Ovary (tissue), 9 donors: ENCODE data around the gene PRKD1. TPM values are rescaled to one million over a fixed set of nuclear protein-coding genes. Genes with fewer than 3 reads are reported as not detected.
A peak's percentile ranks its signal among the peaks of the same experiment; 100 is the strongest.

ENCODE experiments used
- DNase-seq, 5 donors: peaks; one replicate each; pipeline ENCODE4 v3.0.0-alpha.2; 2019 to 2020
- H3K27ac ChIP-seq, 2 donors: fragments of 200-600 bp; one replicate each; pipeline versions ENCODE4 v1.5.1 to v1.8.0; 2019 to 2022
- H3K27me3 ChIP-seq: fragments of 200-600 bp; one replicate; pipeline ENCODE4 v1.8.0; 2022
- H3K36me3 ChIP-seq: fragments of 200-600 bp; sonication (generic); one replicate; pipeline ENCODE4 v1.5.1; 2019
- H3K4me1 ChIP-seq: one replicate; pipeline ENCODE4 v1.8.1; 2013; ENCODE audit warnings: mild to moderate bottlenecking, moderate library complexity; ENCODE audit not compliant: insufficient read depth
- H3K4me3 ChIP-seq: fragments of 200-600 bp; sonication (generic); one replicate; pipeline ENCODE4 v1.5.1; 2017
- H3K9me3 ChIP-seq, 2 donors: fragments of 200-600 bp in 1 of 2; sonication (generic) in 1 of 2; one replicate each; pipeline versions ENCODE4 v1.5.1 to v1.8.1; 2013 to 2019; ENCODE audit warnings: mild to moderate bottlenecking in 1 of 2, moderate library complexity in 1 of 2
- EP300 ChIP-seq: sonication (generic); formaldehyde crosslinking; IDR thresholded peaks from one replicate; pipeline ENCODE4 v1.6.1; 2017; ENCODE audit warnings: antibody characterized with exemption
- POLR2A ChIP-seq: fragments of 450-650 bp; IDR thresholded peaks from one replicate; pipeline ENCODE4 v1.6.1; 2017; ENCODE audit warnings: antibody characterized with exemption, mild to moderate bottlenecking, moderate library complexity
- WGBS, 3 donors: extraction: QIAGEN DNeasy Blood & Tissue Kit in 1 of 3; methylation state at CpG; one replicate each; pipeline versions ENCODE4 v1.1.5 to v1.1.7; 2013 to 2017; 5-methylcytosine and 5-hydroxymethylcytosine counted together
- intact Hi-C, 4 donors: fragments of 100-400 bp; cut with DNase I; formaldehyde crosslinking; loops; one replicate each; pipeline versions ENCODE4 v1.11.0 to v1.15.1; 2022 to 2023
- polyA plus RNA-seq, 2 donors: library from polyadenylated mRNA; stranded (reverse); fragments of 200-250 nt in 1 of 2; fragments of 350-450 nt in 1 of 2; fragmentation: Illumina TruSeq in 1 of 2; extraction: RNeasy Lipid Tissue Mini Kit (QIAGEN cat#74804) in 1 of 2; gene quantifications; one replicate each; pipeline ENCODE4 v1.2.3, GENCODE V29; 2013 to 2014
- total RNA-seq, 7 donors: library from RNA; depleted of rRNA in 2 of 7; stranded (reverse); fragments of >200 nt in 2 of 7; fragmentation: NEBNext Ultra II Directional in 3 of 7; extraction: Animal tissue kit (Norgen Biotek cat#: 25700) in 3 of 7; gene quantifications; one replicate each; pipeline versions ENCODE4 v1.1.0 to v1.2.4, GENCODE V29; 2016 to 2023
- TF ChIP-seq, protein P1 (sequence below), 3 donors: fragments of 450-650 bp in 2 of 3; fragments of 200-600 bp in 1 of 3; IDR thresholded peaks; one replicate each; pipeline versions ENCODE4 v1.5.1 to v1.8.0; 2016 to 2022; ENCODE audit warnings: antibody characterized with exemption in 3 of 3, mild to moderate bottlenecking in 1 of 3
- donor health status: DM: no; HTN: no; CAD: no; lungs with moderate emphysema.
- donor health status: DM: no; HTN: no; CAD: no.
- donor health status: Bipolar disorder and iron deficiency.
- donor health status: DM: yes; HTN: yes; CAD: no.
- donor health status: DM: no; HTN: no; CAD: no.
- donor health status: DM: yes; HTN: yes; CAD: no.

PRKD1 gene
- total and polyA plus RNA-seq, 9 donors, result 7.7 to 39.9 (median 21.6) TPM

DNA sequence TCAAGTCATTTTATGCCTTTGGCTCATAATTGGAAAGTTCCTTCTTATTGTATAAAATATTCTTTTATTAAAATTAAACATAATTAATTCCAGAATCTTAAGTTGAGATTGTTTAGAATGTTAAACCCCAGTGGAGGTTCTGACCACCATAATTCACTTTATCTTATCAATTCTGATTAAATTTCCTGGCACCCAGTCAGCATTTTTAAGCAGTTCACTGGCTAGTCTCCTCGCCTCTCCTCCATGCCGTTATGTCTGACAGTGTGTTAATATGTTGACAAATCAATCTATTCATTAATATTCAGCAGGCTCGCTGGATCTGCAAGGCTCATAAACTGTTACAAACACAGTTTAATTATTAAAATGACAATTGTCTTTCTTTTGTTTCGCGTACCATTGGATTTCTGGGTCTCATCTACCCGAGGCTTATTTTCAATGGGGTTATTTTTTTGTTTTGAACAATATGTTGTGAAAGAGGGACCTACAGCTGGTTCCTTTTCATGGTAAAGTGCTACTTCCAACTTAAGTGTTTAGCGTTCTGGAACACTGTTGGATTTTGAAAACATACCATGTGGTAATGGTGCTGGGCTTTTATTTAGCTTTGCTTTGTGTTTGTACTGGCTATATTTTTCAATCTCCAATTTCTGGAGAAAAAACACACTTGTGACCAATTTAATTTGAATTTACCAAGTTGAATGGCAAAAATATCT lies 339.7 kb downstream of the PRKD1 start:
- Histone ChIP-seq H3K36me3 (no peaks in the 10 kb centered on the region), H3K27me3 (no peaks in the 10 kb centered on the region), H3K4me3 (no peak overlapping the region), H3K4me1 (peaks cover 2% of the 10 kb centered on the region), H3K9me3 (no peaks in the 10 kb centered on the region), H3K27ac (no peak overlapping the region)
- TF ChIP-seq POLR2A (no peak), EP300 (no peak)
- TF ChIP-seq, protein P1, sequence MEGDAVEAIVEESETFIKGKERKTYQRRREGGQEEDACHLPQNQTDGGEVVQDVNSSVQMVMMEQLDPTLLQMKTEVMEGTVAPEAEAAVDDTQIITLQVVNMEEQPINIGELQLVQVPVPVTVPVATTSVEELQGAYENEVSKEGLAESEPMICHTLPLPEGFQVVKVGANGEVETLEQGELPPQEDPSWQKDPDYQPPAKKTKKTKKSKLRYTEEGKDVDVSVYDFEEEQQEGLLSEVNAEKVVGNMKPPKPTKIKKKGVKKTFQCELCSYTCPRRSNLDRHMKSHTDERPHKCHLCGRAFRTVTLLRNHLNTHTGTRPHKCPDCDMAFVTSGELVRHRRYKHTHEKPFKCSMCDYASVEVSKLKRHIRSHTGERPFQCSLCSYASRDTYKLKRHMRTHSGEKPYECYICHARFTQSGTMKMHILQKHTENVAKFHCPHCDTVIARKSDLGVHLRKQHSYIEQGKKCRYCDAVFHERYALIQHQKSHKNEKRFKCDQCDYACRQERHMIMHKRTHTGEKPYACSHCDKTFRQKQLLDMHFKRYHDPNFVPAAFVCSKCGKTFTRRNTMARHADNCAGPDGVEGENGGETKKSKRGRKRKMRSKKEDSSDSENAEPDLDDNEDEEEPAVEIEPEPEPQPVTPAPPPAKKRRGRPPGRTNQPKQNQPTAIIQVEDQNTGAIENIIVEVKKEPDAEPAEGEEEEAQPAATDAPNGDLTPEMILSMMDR (IDR thresholded peaks at IDR 0.05), result no peak
- DNase-seq, result no peak
- intact Hi-C loops, result no loop called here
- WGBS, 3 donors, result 59 to 65% (median 65%) methylated on average over 7 of the region's 7 CpGs

DNA sequence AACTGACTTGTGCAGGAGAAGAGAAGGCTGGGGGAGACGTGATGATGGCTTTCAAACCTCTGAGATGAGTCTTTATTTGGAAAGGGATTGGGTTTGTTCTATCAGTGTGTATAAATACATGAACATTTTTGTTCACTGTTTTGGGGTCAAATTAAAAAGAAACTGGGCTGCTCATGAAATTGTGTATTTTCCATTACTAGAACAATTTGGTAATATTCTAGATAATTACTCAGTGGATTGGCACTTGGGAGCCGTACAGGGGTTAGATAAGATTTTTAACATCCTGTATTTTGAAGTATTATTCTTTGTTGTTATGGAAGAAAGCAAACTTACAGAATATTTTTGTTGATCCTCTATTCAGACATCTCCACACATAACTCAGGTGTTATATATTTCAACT lies 340.6 kb downstream of the PRKD1 start:
- no peak for DNase-seq
- WGBS, 3 donors, result 28 to 38% (median 31%) methylated on average over 2 of the region's 2 CpGs
- no peak overlapping the region for H3K4me3 ChIP-seq
- TF ChIP-seq, protein P1 (IDR thresholded peaks at IDR 0.05), result no peak
- no peak for TF ChIP-seq EP300
- no peak for TF ChIP-seq POLR2A
- H3K4me1 ChIP-seq, result peaks cover 2% of the 10 kb centered on the region
- H3K27me3 ChIP-seq, result no peaks in the 10 kb centered on the region
- intact Hi-C loops, result no loop called here
- H3K9me3 ChIP-seq, result no peaks in the 10 kb centered on the region
- H3K36me3 ChIP-seq, result no peaks in the 10 kb centered on the region
- no peak overlapping the region for H3K27ac ChIP-seq

DNA sequence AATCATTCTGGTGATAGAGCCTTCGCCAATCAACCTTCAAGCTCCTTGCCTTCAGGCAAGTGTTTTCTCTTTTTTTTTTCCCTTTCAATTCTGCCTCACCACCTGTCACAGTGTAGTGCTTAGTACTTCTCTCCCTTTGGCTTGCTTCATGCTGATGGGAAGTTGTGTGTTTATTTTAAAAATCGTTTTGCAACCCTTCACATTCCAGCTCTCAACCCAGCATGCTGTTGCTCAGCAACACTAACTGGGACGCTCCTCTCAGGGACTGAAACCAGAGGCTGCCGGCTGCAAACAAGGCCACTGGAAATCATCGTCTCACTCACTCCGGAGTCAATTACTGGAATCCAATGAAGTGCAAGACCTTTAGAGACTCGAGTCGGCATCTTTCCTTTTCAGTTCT lies 342.7 kb downstream of the PRKD1 start:
- WGBS, 3 donors, result 14 to 20% (median 16%) methylated on average over 8 of the region's 8 CpGs
- no peak overlapping the region for H3K4me3 ChIP-seq
- TF ChIP-seq, protein P1 (IDR thresholded peaks at IDR 0.05), result no peak
- TF ChIP-seq EP300 (no peak), POLR2A (no peak)
- no peak overlapping the region for H3K27ac ChIP-seq
- intact Hi-C loops, result no loop called here
- no peaks in the 10 kb centered on the region for H3K9me3 ChIP-seq
- peak; percentile 22 to 62 (median 42) for DNase-seq
- no peaks in the 10 kb centered on the region for H3K27me3 ChIP-seq
- H3K4me1 ChIP-seq, result peaks cover 2% of the 10 kb centered on the region
- no peaks in the 10 kb centered on the region for H3K36me3 ChIP-seq

DNA sequence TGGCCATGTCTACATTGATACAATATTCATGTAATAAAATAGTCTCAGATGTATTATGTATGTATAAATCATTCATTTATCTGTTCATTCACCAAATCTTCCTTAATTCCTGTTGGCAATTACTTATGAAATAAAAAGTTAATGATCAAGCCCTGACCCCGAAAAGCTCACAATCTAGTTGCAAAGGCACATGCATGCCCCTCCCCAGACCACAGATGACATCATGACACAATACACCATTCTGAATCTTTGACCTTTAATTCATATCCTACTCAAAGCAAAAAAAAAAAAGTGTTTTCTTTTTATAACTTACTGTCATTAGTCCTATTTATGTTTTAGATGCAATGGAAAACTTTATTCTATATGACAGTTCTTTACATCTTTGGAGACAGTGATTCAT lies 346.9 kb downstream of the PRKD1 start:
- intact Hi-C loops, result no loop called here

More for the DNA sequence above, 346.9 kb downstream of the PRKD1 start:
- Histone ChIP-seq H3K9me3 (no peaks in the 10 kb centered on the region), H3K4me3 (no peak overlapping the region), H3K27me3 (no peaks in the 10 kb centered on the region), H3K27ac (no peak overlapping the region), H3K36me3 (no peaks in the 10 kb centered on the region), H3K4me1 (no peaks in the 10 kb centered on the region)
- 93 to 98% (median 97%) methylated on average over 1 of the region's 1 CpG for WGBS, 3 donors
- TF ChIP-seq, protein P1 (IDR thresholded peaks at IDR 0.05), result no peak
- TF ChIP-seq POLR2A, result no peak
- no peak for TF ChIP-seq EP300
- no peak for DNase-seq
